NCI-H146 (cell line): ENCODE results near the gene UBE3B.

Experiments used
- DNase-seq: peaks from one replicate; lab custom pipeline; 2025; lab: John Stamatoyannopoulos, UW

The UBE3B gene

GRCh38 chr12:109497675-109498074 lies 20.2 kb downstream of the UBE3B start:
- DNase-seq = no peak

GRCh38 chr12:109500406-109501185 lies 23.2 kb downstream of the UBE3B start:
- DNase-seq = no peak

DNA sequence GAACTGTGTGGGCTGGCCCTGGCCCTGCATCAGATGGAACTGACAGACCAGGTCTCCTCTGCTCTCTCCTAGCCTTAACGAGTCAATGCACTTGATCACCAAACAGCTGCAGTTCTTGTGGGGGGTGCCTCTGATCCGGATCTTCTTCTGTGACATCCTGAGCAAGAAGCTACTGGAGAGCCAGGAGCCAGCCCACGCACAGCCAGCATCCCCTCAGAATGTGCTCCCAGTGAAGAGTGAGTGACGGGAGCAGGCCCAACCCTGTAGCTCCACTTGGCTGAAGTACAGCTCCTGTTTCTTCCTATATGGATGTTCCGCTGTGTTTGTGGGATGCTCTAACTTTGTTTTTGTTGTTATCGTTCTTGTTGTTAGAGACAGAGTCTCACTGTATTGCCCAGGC lies 23.9 kb downstream of the UBE3B start:
- no peak for DNase-seq

DNA sequence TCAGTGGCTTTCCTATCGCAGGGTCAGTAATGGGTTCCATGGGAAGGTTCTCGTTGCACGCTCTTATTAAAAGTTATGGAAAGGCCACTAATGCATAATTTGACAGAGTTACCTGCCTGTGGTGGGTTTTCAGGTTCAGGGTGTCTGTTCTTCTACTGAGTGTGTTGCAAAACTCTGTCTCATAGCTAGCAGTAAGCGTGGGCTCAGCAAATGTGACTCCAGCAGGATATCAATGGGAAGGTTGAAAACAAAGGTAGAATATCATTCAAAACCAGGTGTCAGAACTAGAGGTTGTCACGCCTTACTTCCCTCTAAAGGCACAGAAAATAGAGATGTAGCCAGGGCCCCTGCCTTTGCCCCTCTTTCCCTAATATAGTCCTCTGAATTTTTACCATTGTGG lies 24.9 kb downstream of the UBE3B start:
- DNase-seq = no peak

DNA sequence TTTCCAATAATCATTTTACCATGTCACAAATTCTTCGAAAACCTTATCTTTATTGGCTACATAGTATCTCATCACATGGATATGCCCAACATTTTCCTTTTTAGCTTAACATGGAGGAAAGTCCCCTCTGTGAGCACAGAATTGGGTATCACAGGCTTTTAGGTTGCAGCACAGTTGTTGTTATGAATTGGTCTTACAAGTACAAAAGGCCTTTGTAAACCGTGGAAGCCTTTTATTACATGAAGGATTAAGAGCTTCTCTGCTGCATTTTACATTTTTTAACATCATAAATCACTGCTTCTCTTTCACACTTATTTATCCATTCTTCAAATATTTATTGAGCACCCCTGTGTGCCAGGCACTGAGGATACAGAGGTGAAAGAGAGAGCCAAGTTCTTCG lies 26.2 kb downstream of the UBE3B start:
- DNase-seq = no peak

- DNase-seq = peak; percentile 13
These were observed 26.6 kb downstream of the UBE3B start for GRCh38 chr12:109504068-109504467.

DNA sequence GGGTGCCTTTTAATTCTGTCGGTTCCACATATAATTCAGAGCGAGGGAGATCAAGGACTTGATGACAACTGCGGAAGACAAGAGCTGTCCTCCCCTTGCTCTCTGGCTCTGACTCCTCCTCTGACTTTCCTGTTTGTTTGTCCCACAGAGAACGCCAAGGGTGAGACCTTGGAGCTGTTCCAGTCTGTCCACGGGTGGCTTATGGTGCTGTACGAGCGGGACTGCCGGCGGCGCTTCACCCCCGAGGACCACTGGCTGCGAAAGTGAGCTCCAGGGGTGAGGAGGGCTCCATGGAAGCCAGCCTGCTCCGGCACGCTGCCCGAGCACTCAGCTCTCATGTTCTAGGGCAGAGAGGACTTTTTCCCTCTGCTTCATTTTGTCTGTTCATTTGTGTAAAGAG lies 32.8 kb downstream of the UBE3B start:
- DNase-seq = peak; percentile 35

DNA sequence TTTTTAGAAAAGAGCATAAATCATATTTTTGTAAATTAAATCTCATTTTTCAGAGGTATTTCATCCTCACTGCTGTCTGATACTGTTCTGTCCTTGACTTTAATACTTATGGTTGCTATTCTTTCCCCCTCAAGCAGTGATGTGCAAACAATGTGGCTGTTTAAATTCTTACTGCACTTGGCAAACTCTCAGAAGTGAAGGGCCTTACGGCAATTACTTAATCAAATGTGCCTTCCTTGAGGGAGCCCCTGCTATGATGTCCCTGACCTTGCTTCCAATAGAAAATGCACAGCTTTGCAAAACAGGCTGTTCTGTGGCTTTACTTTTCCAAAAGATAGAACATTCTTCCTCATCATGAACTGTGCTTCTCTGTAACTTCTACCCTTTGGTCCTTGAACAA lies 35.2 kb downstream of the UBE3B start:
- DNase-seq = no peak

DNA sequence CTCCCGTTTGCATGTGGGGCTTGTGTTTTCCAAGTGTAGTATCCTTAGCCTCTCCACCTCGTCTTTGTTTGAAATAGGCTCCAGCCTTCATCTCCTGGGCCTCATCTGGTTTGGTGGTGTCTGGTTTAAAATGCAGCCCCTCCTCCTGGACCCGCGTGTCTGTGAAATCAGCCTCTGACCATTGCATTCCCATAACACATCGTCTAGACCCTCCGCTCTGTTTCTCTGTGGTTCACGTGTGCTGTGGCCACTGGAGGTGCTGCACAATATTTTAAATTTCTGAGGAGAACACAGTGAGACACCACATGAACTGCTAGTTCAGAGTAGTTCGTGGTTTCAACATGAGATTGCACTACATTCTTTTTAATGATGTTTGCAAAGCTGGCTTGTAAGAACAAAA lies 35.6 kb downstream of the UBE3B start:
- no peak for DNase-seq

DNA sequence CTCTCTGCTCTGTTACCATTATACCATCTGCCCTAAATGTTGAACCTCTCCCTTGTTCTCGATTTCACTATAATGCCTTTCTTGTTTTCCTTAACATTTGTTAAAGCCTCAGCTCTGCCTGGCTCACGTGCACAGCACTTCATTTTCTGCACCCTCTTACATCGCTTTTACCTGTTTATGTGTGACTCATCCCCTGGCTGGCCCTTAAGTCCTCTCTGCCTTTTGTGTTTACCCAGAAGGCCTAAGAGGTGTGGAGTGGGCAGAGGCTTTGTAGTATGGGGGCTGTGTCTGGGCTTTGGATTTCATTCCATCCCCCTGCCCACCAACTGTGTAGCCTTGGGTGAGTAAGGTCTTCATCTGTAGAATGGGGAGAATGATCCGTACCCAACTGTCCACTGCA lies 36.5 kb downstream of the UBE3B start:
- no peak for DNase-seq

- DNase-seq = no peak
These were observed 40.2 kb downstream of the UBE3B start for GRCh38 chr12:109517619-109518018.

- DNase-seq = peak; percentile 24
These were observed 41.6 kb downstream of the UBE3B start for GRCh38 chr12:109518820-109519665.

DNA sequence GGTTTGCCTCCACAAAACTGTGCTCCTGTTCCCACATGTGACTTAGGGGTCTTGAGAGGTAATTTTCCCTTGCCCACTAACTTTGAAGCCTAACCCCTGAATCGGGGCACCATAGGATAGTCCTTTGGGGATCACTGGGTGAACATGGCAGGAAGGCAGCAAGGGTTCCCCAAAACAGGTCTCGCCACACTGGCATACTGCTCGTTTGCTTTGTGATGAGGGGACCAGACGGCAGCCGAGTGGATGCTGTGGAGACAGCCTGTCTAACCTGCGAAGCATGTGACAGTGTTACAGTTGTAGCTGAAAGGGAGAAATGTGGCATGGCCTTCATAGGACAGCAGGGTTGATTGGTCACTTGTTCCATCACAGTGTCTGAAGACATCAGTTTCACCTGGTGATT lies 42.4 kb downstream of the UBE3B start:
- no peak for DNase-seq

GRCh38 chr12:109521831-109522230 lies 44.4 kb downstream of the UBE3B start:
- DNase-seq = no peak

DNA sequence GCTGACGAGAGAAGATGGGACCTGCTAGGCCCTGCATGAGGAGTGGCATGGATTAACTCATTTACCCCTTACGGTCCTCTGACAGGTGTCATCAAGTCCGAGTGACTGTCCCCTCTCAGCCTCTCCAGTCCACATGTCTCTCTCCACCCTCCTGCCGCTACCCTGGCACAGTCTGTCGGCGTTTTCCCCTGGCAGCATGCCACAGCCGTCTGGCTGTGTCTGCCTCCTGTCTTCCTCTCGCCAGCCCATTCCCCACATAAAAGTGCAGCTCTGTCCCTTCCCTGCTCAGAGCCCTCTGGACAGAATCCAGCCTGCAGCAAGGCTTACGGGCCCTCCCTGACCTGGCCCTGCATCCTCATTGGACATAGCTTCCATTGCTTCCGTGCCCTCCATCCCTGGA lies 45.6 kb downstream of the UBE3B start:
- no peak for DNase-seq

GRCh38 chr12:109523504-109523903 lies 46.1 kb downstream of the UBE3B start:
- no peak for DNase-seq

DNA sequence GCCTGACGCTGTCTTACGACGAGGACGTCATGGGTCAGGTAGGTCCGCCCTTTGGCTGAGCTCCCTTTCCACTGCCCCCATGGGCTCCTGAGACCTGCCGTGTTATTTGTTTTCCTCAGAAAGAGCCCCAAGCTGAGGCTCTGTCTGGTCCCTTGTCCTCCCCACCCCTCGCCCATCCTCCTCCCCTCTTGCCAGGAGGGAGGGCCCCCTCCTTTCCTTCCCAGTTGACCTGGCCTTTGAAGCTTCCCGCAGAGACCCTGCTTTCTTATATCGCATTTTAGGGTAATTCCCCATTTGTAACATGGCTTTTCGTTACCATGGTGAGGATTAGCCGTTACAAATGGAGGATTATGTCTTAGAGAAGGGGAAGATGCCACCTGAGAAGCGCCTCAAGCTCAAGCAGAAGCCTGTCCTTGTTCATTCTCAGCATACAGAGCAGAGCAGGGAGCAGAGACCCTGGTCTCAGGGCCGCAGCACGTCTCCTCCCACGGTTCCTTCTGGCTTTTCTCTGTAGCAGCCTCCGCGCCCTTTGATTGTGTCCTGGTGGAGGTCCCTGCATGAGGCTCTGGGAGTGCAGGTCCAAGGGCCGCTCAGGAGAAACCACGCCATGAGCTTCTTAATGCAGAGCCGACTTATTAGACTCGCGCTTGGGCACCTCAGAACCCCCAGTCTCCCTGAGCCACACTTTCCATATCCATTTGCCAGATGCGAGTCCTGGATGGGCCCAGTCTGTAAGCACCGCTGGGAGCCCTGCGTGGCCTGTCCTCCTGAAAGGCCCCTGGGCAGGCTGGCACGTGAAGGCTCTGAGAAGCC lies 47.2 kb downstream of the UBE3B start:
- DNase-seq = no peak

GRCh38 chr12:109525279-109525585 lies 47.8 kb downstream of the UBE3B start:
- no peak for DNase-seq

DNA sequence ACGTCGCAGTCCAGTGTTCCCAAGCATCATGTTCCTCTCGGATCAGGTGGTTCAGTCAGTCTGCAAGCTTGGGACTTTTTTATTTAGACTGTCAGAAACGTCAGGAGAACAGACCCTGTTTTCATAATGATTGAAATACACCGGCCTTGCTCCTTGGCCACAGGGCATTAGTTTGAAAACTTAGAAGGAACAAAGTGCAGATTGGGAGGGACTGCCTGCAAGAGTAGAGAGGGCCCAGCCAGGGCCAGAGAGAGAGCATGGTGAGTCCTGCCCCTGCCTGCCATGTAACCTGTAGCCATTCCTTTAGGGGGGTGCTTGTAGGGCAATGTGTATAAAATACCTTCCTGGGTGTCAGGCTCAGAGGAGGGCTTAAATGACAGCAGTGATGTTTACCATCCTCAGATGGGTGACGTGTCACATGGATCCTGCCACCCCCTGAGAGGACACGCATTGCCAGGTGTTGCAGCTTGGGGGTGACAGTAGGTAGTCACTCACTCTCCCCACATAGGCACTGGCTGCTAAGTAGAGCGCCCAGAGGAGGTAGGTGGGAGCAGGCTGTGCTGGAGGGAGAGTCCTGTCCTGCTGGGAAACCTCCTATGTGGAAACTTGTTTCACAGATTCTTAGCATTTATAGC lies 50.2 kb downstream of the UBE3B start:
- no peak for DNase-seq

DNA sequence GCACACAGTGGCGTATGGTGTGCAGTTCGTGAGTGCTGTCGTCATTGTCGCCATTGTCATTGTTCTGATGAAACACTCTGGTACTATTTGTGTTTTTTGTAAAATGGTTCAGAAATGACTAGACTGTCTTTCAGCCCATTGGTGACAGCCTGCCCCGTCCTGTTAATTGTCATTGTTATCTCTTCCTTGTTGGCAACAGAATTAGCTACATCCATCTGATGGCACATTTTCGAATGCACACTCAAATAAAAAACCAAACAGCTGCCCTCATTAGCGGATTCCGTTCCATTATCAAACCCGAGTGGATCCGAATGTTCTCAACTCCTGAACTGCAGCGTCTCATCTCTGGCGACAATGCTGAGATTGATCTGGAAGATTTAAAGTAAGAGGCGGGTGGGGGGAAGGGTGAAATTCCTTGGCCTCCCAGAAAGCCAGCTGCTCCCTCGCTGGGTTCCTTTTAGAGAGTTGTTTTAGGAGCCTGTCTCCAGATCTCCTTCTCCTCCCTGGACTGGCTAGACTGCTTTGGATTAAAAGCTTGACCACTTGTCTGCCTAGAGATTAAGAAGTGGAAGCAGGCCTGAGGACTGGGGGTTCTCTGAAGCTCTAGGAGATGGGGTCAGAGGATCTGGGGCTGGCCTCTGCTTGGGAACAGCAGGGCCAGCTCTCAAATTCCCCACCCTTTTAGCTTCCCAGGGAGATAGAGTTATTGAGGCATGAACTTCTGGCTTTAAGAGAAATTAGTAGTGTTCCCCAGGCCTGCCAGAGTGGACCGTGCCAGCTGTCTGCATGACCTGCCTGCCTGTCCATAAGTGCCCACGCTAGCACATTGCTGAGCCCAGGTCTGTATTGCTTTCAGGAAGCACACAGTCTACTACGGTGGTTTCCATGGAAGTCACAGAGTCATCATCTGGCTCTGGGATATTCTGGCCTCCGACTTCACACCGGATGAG lies 52.5 kb downstream of the UBE3B start:
- no peak for DNase-seq

- DNase-seq = no peak
These were observed 54.0 kb downstream of the UBE3B start for GRCh38 chr12:109531411-109531810.
